Loucy (cell line): ENCODE measurements around the gene ARMH3.

Source experiments
- H2AFZ ChIP-seq: fragments of 200-600 bp; sonication (generic); 2 replicates; pipeline ENCODE4 v1.6.0; 2016; ENCODE audit warnings: antibody characterized with exemption, mild to moderate bottlenecking, low read length, moderate library complexity
- H3F3A ChIP-seq: fragments of 200-600 bp; 2 replicates; pipeline ENCODE4 v1.6.0; 2016; ENCODE audit warnings: antibody characterized with exemption, low read depth, mild to moderate bottlenecking
- H3K27me3 ChIP-seq: fragments of 200-600 bp; sonication (generic); 2 replicates; pipeline ENCODE4 v1.6.1; 2014; ENCODE audit warnings: low read length, mild to moderate bottlenecking; ENCODE audit not compliant: insufficient read depth, poor library complexity, severe bottlenecking
- H3K36me3 ChIP-seq: fragments of 200-600 bp; sonication (generic); 2 replicates; pipeline ENCODE4 v1.6.1; 2016; ENCODE audit warnings: low read length; ENCODE audit not compliant: insufficient read depth
- H3K4me1 ChIP-seq: fragments of 200-600 bp; sonication (generic); 2 replicates; pipeline ENCODE4 v1.5.1; 2014; ENCODE audit warnings: low read length, mild to moderate bottlenecking; ENCODE audit not compliant: insufficient read depth, poor library complexity, severe bottlenecking
- H3K4me2 ChIP-seq: fragments of 200-600 bp; sonication (generic); 2 replicates; pipeline ENCODE4 v1.6.0; 2014; ENCODE audit warnings: antibody characterized with exemption, low read length, low read depth, mild to moderate bottlenecking; ENCODE audit not compliant: poor library complexity, severe bottlenecking
- H3K4me3 ChIP-seq: fragments of 200-600 bp; sonication (generic); 2 replicates; pipeline ENCODE4 v1.5.1; 2014; ENCODE audit warnings: low read length, mild to moderate bottlenecking, mixed read lengths; ENCODE audit not compliant: poor library complexity, severe bottlenecking
- H3K79me2 ChIP-seq: fragments of 200-600 bp; sonication (generic); 2 replicates; pipeline ENCODE4 v1.6.1; 2014; ENCODE audit warnings: low read length; ENCODE audit not compliant: insufficient read depth
- H3K9ac ChIP-seq: fragments of 200-600 bp; sonication (generic); 2 replicates; pipeline ENCODE4 v1.6.0; 2014; ENCODE audit warnings: mild to moderate bottlenecking, low read depth, low read length, moderate library complexity; ENCODE audit not compliant: poor library complexity, severe bottlenecking
- H3K9me2 ChIP-seq: fragments of 200-600 bp; sonication (generic); replicated peaks from 2 replicates; pipeline ENCODE4 v1.6.1; 2016; ENCODE audit warnings: low read depth, low read length, mixed read lengths
- H3K9me3 ChIP-seq: fragments of 200-600 bp; sonication (generic); 2 replicates; pipeline ENCODE4 v1.6.1; 2014; ENCODE audit warnings: mild to moderate bottlenecking, antibody characterized with exemption, low read length, low read depth; ENCODE audit not compliant: insufficient read depth
- H4K20me1 ChIP-seq: fragments of 200-600 bp; sonication (generic); 2 replicates; pipeline ENCODE4 v1.6.0; 2014; ENCODE audit warnings: antibody characterized with exemption, low read length, mild to moderate bottlenecking; ENCODE audit not compliant: insufficient read depth, poor library complexity, severe bottlenecking
- EZH2phosphoT487 ChIP-seq: fragments of 200-600 bp; IDR thresholded peaks from 2 replicates; pipeline ENCODE4 v1.6.1; 2018; ENCODE audit warnings: antibody characterized with exemption, mild to moderate bottlenecking, moderate library complexity, borderline replicate concordance
- TF ChIP-seq, protein P1 (sequence below): fragments of 200-600 bp; sonication (generic); conservative IDR thresholded peaks from 2 replicates; pipeline ENCODE4 v1.5.1; 2014; ENCODE audit warnings: mild to moderate bottlenecking, antibody characterized with exemption, low read length

The ARMH3 gene

DNA sequence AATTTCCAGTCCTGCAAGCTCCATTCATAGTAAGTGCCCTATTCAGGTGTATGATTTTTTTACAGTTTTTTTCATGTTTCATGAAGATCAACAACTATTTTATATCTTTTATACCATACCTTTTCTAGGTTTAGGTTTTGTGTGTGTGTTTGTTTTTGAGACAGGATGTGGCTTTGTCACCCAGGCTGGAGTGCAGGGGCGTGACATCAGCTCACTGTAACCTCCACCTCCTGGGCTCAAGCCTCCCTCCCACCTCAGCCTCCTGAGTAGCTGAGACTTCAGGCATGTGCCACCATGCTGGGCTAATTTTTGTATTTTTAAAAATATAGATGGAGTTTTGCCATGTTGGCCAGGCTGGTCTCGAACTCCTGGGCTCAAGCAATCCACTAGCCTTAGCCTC lies 35.0 kb downstream of the ARMH3 start:
- no peak for TF ChIP-seq EZH2phosphoT487
- no peaks in the 10 kb centered on the region for H3K27me3 ChIP-seq
- H3K36me3 ChIP-seq = peaks cover 35% of the 10 kb centered on the region; the same call in 1 of the 2 replicates
- no peaks in the 10 kb centered on the region for H3K9me2 ChIP-seq
- H3K9me3 ChIP-seq = 0 out of 2 replicates have a peak, but pooled peaks cover 3% of the 10 kb centered on the region
- no peaks in the 10 kb centered on the region for H3K4me1 ChIP-seq
- no peak overlapping the region for H3K4me2 ChIP-seq
- no peak overlapping the region for H3K9ac ChIP-seq
- H2AFZ ChIP-seq = no peak overlapping the region
- no peak overlapping the region for H3K4me3 ChIP-seq
- no peaks in the 10 kb centered on the region for H3F3A ChIP-seq
- H3K79me2 ChIP-seq = no peaks in the 10 kb centered on the region
- H4K20me1 ChIP-seq = no peaks in the 10 kb centered on the region

DNA sequence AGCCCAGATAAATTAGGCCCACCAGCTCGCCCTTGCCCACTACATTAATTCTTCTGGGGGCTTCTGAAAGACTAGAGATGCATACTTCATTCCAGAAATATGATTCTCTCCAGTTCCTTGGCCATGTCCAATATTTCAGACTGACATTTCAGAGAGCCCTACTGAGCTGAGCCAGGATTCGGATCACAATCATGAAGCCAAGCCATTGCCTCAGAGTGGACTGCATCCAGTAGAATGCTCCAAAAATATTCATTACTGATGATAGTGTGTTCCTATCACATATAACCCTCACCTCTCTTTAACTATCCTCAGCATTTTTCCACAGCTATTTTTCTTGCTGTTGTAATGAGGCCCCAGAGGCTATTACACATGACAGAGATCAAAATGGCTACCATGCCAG lies 38.7 kb downstream of the ARMH3 start:
- Histone ChIP-seq H3K27me3 (no peaks in the 10 kb centered on the region), H3K36me3 (peaks cover 16% of the 10 kb centered on the region; the same call in 1 of the 2 replicates), H3K4me3 (no peak overlapping the region)

DNA sequence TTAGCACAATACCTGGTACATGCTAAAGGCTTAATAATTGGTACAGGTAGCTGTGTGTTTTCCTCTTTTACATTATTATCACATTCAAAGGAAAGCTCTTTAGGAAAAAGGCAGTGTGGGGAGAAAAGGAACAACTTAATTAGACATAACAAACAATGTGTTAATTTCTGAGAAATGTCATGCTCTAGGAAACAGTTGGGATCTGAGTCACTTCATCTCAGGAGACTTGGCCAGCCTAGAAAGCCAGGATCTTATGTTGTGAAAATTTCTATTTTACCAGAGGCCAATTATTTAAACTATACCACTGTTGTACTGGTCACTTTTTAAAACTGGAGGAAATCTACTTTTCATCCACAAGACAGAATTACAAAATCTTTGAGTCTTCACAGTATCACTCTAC lies 39.6 kb downstream of the ARMH3 start:
- no peaks in the 10 kb centered on the region for H3F3A ChIP-seq
- no peak overlapping the region for H3K9ac ChIP-seq
- H3K4me2 ChIP-seq = no peak overlapping the region
- peaks cover 21% of the 10 kb centered on the region; the same call in 1 of the 2 replicates for H3K36me3 ChIP-seq
- 0 out of 2 replicates have a peak, but pooled peaks cover 3% of the 10 kb centered on the region for H3K9me3 ChIP-seq
- no peaks in the 10 kb centered on the region for H3K79me2 ChIP-seq
- H4K20me1 ChIP-seq = no peaks in the 10 kb centered on the region
- H3K4me3 ChIP-seq = no peak overlapping the region
- no peaks in the 10 kb centered on the region for H3K9me2 ChIP-seq
- H3K4me1 ChIP-seq = no peaks in the 10 kb centered on the region
- no peak for TF ChIP-seq EZH2phosphoT487
- TF ChIP-seq, protein P1, sequence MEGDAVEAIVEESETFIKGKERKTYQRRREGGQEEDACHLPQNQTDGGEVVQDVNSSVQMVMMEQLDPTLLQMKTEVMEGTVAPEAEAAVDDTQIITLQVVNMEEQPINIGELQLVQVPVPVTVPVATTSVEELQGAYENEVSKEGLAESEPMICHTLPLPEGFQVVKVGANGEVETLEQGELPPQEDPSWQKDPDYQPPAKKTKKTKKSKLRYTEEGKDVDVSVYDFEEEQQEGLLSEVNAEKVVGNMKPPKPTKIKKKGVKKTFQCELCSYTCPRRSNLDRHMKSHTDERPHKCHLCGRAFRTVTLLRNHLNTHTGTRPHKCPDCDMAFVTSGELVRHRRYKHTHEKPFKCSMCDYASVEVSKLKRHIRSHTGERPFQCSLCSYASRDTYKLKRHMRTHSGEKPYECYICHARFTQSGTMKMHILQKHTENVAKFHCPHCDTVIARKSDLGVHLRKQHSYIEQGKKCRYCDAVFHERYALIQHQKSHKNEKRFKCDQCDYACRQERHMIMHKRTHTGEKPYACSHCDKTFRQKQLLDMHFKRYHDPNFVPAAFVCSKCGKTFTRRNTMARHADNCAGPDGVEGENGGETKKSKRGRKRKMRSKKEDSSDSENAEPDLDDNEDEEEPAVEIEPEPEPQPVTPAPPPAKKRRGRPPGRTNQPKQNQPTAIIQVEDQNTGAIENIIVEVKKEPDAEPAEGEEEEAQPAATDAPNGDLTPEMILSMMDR = no peak
- no peak overlapping the region for H2AFZ ChIP-seq
- H3K27me3 ChIP-seq = no peaks in the 10 kb centered on the region

More for the DNA sequence above, 38.7 kb downstream of the ARMH3 start:
- H3K4me1 ChIP-seq = no peaks in the 10 kb centered on the region
- H3K79me2 ChIP-seq = no peaks in the 10 kb centered on the region
- no peak overlapping the region for H3K9ac ChIP-seq
- H3K9me3 ChIP-seq = 0 out of 2 replicates have a peak, but pooled peaks cover 3% of the 10 kb centered on the region
- no peak overlapping the region for H2AFZ ChIP-seq
- no peaks in the 10 kb centered on the region for H3K9me2 ChIP-seq
- no peak overlapping the region for H3K4me2 ChIP-seq
- no peaks in the 10 kb centered on the region for H4K20me1 ChIP-seq
- no peaks in the 10 kb centered on the region for H3F3A ChIP-seq
- TF ChIP-seq EZH2phosphoT487 = no peak
- TF ChIP-seq, protein P1 = no peak

DNA sequence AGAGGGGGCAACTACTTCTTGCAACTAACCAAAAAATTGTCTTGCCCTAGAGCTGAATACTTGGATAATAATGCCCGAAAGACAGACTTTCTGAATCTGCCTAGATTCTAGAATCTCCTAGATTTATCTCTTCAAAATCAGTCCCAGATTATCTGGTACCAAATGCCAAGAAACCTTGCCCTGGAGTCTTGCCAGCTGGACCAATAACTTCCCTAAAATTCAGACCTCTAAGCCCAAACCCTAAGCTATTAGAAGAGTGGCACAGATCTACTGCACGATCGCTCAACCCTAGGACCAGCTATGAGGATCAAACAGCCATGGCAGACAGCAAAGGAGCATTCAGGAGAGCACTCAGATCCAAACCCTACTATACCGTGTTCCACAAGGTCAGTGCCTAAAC lies 45.0 kb downstream of the ARMH3 start:
- Histone ChIP-seq H3K4me3 (no peak overlapping the region), H2AFZ (no peak overlapping the region), H3K79me2 (no peaks in the 10 kb centered on the region), H3K27me3 (no peaks in the 10 kb centered on the region), H3K9ac (no peak overlapping the region), H3K4me2 (no peak overlapping the region), H3K9me3 (no peaks in the 10 kb centered on the region), H3K4me1 (no peaks in the 10 kb centered on the region), H3F3A (no peaks in the 10 kb centered on the region), H3K36me3 (peaks cover 26% of the 10 kb centered on the region; the same call in 1 of the 2 replicates), H4K20me1 (no peaks in the 10 kb centered on the region), H3K9me2 (no peaks in the 10 kb centered on the region)
- TF ChIP-seq, protein P1 = no peak
- no peak for TF ChIP-seq EZH2phosphoT487
